C4-2B (cell line): ENCODE results near the gene RAPGEFL1.
"Not testable (repeated sequence)": the region's sequence is repeated elsewhere in the genome, so short reads cannot be mapped to it uniquely, and the experiment has no call there.

ENCODE experiments used
- H3K27ac ChIP-seq: fragments of 450-650 bp; 2 replicates; pipeline ENCODE4 v1.5.1; 2017
- CTCF ChIP-seq: fragments of 450-650 bp; conservative IDR thresholded peaks from 2 replicates; pipeline ENCODE4 v1.5.1; 2017; ENCODE audit warnings: mild to moderate bottlenecking
- ZFX ChIP-seq: fragments of 450-650 bp; IDR thresholded peaks from 2 replicates; pipeline ENCODE4 v1.6.1; 2017

The RAPGEFL1 gene

GRCh38 chr17:40177275-40177874 lies at the start of gene RAPGEFL1:
Gene RAPGEFL1, plus strand, starts transcription at chr17:40177470. Its CDS starts 392 bp downstream, at chr17:40177862.
- peak within 1 kb of the TSS; percentile 61 for H3K27ac ChIP-seq

GRCh38 chr17:40129498-40129897 lies 47.8 kb upstream of the RAPGEFL1 start:
- H3K27ac ChIP-seq, result no peak overlapping the region
- no peak for TF ChIP-seq CTCF
- no peak for TF ChIP-seq ZFX

More at GRCh38 chr17:40177275-40177874, at the start of gene RAPGEFL1:
- TF ChIP-seq CTCF (no peak), ZFX (no peak)

GRCh38 chr17:40130352-40131042 lies 46.8 kb upstream of the RAPGEFL1 start:
- TF ChIP-seq ZFX, result no peak
- TF ChIP-seq CTCF, result no peak
- H3K27ac ChIP-seq, result no peak overlapping the region

GRCh38 chr17:40134184-40134583 lies 43.1 kb upstream of the RAPGEFL1 start:
- TF ChIP-seq ZFX (no peak), CTCF (no peak)
- no peak overlapping the region for H3K27ac ChIP-seq

- no peak overlapping the region for H3K27ac ChIP-seq
- no peak for TF ChIP-seq ZFX
- no peak for TF ChIP-seq CTCF
These were observed 41.5 kb upstream of the RAPGEFL1 start for GRCh38 chr17:40135817-40136216.

- H3K27ac ChIP-seq, result peak overlapping the region; percentile 94
- TF ChIP-seq ZFX (no peak), CTCF (no peak)
These were observed 37.7 kb upstream of the RAPGEFL1 start for GRCh38 chr17:40139566-40140058.

- H3K27ac ChIP-seq, result not testable (repeated sequence)
These were observed 34.1 kb upstream of the RAPGEFL1 start for GRCh38 chr17:40143166-40143565.
